Lung (tissue), 12 donors: Measurements from ENCODE around the gene LYSMD4. TPM values are rescaled to one million over a fixed set of nuclear protein-coding genes. Genes with fewer than 3 reads are reported as not detected.

Source experiments
- ATAC-seq: fragments of 200-7000 bp; cut with Tn5 transposase; one replicate; pipeline ENCODE4 v1.9.1; 2020; ENCODE audit warnings: moderate number of reproducible peaks; ENCODE audit not compliant: insufficient read depth, low FRiP score
- DNase-seq, 3 donors: peaks; one replicate each; pipeline ENCODE4 v3.0.0-alpha.2; 2013 to 2017
- H3K27ac ChIP-seq, 2 donors: one replicate each; pipeline ENCODE4 v1.5.1; 2013; ENCODE audit warnings: mild to moderate bottlenecking in 2 of 2, moderate library complexity in 2 of 2, control low read depth in 1 of 2, inconsistent platforms in 1 of 2, low read depth in 1 of 2, low read length in 1 of 2
- H3K27me3 ChIP-seq, 3 donors: one replicate each; pipeline ENCODE4 v1.5.1; 2013; ENCODE audit warnings: low read length in 2 of 3; ENCODE audit not compliant: control insufficient read depth in 3 of 3, insufficient read depth in 3 of 3
- H3K36me3 ChIP-seq, 4 donors: one replicate each; pipeline ENCODE4 v1.5.1; 2013; ENCODE audit warnings: low read length in 4 of 4, mild to moderate bottlenecking in 1 of 4, moderate library complexity in 1 of 4; ENCODE audit not compliant: control insufficient read depth in 4 of 4, insufficient read depth in 4 of 4
- H3K4me1 ChIP-seq, 5 donors: one replicate each; pipeline ENCODE4 v1.5.1; 2013; ENCODE audit warnings: low read length in 5 of 5, mild to moderate bottlenecking in 2 of 5, moderate library complexity in 1 of 5; ENCODE audit not compliant: control insufficient read depth in 5 of 5, insufficient read depth in 5 of 5
- H3K4me3 ChIP-seq: one replicate; pipeline ENCODE4 v1.5.1; 2013; ENCODE audit warnings: mild to moderate bottlenecking, control low read depth, moderate library complexity
- H3K9ac ChIP-seq, 2 donors: one replicate each; pipeline ENCODE4 v1.5.1; 2013; ENCODE audit warnings: low read length in 2 of 2, control low read depth in 1 of 2; ENCODE audit not compliant: insufficient read depth in 1 of 2
- H3K9me3 ChIP-seq, 4 donors: one replicate each; pipeline ENCODE4 v1.5.1; 2013; ENCODE audit warnings: low read length in 3 of 4, mild to moderate bottlenecking in 1 of 4, moderate library complexity in 1 of 4; ENCODE audit not compliant: control insufficient read depth in 4 of 4, insufficient read depth in 3 of 4
- WGBS, 2 donors: extraction: QIAGEN DNeasy Blood & Tissue Kit; methylation state at CpG; one replicate each; pipeline ENCODE4 v1.1.7; 2013; 5-methylcytosine and 5-hydroxymethylcytosine counted together
- polyA plus RNA-seq, 2 donors: library from polyadenylated mRNA; stranded (reverse); fragments of 200-250 nt; gene quantifications; one replicate each; pipeline ENCODE4 v1.2.1, GENCODE V29; 2013
- total RNA-seq, 2 donors: library from RNA; depleted of rRNA in 1 of 2; stranded (reverse); fragments of >200 nt in 1 of 2; gene quantifications; one replicate each; pipeline ENCODE4 v1.2.1, GENCODE V29; 2014 to 2021
- TF ChIP-seq, protein P1 (sequence below): IDR thresholded peaks from 2 replicates; pipeline ENCODE4 v1.5.1; 2012; ENCODE audit warnings: mild to moderate bottlenecking; ENCODE audit errors: control extremely low read depth, extremely low read depth
- donor health status: control.
- donor health status: control.
- donor health status: Bipolar disorder and iron deficiency.
- donor health status: healthy.
- donor health status: DM: yes; HTN: yes; CAD: no.

The LYSMD4 gene
- total and polyA plus RNA-seq, 4 donors = 3.7 to 12.4 (median 9.5) TPM

DNA sequence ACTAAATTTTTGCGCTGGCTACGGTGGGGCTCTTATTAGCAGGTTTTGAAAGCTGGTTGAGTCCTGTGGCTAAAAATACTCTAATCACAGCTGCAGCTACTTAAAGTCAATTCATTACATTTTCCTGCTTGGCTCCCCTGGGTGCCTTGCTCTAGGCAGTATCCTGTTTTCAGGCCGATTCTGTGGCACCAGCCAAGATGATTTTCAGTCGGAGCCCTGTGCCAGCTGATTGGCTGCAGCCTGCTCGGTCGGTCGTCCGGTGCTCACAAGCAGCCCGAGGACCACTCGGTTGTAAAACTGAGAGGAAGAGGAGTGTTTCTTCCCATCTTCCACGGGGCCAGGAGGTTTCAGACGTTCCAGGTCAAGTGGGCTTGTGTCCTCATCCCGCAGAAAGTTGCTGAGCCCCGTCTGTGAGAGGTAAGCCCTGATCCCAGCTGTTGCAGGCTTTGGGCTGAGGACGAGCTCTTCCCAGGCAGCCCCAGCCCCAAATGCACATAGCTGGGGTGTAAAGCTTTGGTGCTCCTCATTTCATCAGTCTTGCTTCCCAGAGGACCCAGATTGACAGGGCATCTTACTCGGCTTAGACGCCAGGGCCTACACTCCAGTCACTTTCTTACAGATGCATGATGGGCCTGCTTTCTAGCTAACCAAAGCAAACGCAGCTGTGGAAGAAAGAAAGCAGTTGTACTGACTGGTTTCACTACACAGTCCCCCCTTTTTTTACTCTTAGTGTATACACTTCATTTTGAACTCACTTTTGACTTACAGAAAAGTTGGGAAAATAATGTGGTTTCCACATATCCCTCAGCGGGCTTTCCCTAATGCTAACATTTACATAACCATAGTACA is 15.9 kb downstream of the LYSMD4 start:
- H3K4me1 ChIP-seq = peaks cover 7 to 26% (median 16%) of the 10 kb centered on the region in 5 donors
- no peak for ATAC-seq
- H3K27ac ChIP-seq = peak overlapping the region; percentile 15 to 51
- H3K9ac ChIP-seq = peak overlapping the region in 1 of 2 donors; percentile 43
- H3K27me3 ChIP-seq = no peaks in the 10 kb centered on the region
- H3K4me3 ChIP-seq = no peak overlapping the region
- TF ChIP-seq, protein P1, sequence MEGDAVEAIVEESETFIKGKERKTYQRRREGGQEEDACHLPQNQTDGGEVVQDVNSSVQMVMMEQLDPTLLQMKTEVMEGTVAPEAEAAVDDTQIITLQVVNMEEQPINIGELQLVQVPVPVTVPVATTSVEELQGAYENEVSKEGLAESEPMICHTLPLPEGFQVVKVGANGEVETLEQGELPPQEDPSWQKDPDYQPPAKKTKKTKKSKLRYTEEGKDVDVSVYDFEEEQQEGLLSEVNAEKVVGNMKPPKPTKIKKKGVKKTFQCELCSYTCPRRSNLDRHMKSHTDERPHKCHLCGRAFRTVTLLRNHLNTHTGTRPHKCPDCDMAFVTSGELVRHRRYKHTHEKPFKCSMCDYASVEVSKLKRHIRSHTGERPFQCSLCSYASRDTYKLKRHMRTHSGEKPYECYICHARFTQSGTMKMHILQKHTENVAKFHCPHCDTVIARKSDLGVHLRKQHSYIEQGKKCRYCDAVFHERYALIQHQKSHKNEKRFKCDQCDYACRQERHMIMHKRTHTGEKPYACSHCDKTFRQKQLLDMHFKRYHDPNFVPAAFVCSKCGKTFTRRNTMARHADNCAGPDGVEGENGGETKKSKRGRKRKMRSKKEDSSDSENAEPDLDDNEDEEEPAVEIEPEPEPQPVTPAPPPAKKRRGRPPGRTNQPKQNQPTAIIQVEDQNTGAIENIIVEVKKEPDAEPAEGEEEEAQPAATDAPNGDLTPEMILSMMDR = no peak
- peak in 2 of 3 donors; percentile 48 to 66 for DNase-seq
- no peaks in the 10 kb centered on the region for H3K9me3 ChIP-seq
- H3K36me3 ChIP-seq = peaks cover 5 to 20% (median 9%) of the 10 kb centered on the region in 4 donors
- WGBS, 2 donors = 54 to 72% methylated on average over 19 of the region's 19 CpGs

DNA sequence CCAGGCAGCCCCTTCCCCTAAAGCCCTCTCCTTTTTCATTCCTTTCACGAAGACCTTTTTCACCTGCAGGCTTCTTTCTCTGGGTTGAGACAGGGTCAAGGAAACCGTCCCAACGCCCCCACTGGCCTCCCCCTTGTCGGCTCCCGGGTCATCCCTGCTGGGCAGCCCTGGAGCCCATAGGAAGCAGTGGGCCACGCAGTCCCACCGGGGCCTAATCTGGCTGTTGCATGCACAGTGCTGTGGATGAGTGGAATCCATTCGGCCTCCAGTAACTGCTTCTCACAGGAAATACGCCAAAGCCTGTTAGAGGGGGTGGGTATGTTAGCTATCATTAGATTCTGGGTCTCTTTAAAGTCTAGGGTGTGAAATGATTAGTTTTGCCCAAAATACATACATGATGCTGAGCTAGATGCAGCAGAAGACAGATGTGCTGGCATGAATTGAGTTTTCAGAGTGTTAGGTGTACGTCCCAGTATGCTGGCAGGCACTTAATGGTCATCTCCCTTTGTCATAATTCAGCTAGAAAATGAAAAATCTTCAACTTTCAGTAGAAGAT is 16.6 kb downstream of the LYSMD4 start:
- peak overlapping the region; percentile 5 to 51 for H3K27ac ChIP-seq
- peaks cover 5 to 23% (median 10%) of the 10 kb centered on the region in 4 donors for H3K36me3 ChIP-seq
- no peaks in the 10 kb centered on the region for H3K9me3 ChIP-seq
- no peak overlapping the region for H3K4me3 ChIP-seq
- ATAC-seq (no peak), DNase-seq (no peak)
- no peaks in the 10 kb centered on the region for H3K27me3 ChIP-seq
- TF ChIP-seq, protein P1 = no peak
- no peak overlapping the region for H3K9ac ChIP-seq
- H3K4me1 ChIP-seq = peaks cover 7 to 26% (median 15%) of the 10 kb centered on the region in 5 donors
- 84 to 89% methylated on average over 10 of the region's 10 CpGs for WGBS, 2 donors

GRCh38 chr15:99712415-99712814 is 20.8 kb downstream of the LYSMD4 start:
- peaks cover 12 to 35% (median 21%) of the 10 kb centered on the region in 5 donors for H3K4me1 ChIP-seq
- ATAC-seq = no peak
- TF ChIP-seq, protein P1 = no peak
- no peaks in the 10 kb centered on the region for H3K9me3 ChIP-seq
- no peak overlapping the region for H3K27ac ChIP-seq
- no peak overlapping the region for H3K9ac ChIP-seq
- peaks cover 13 to 30% (median 22%) of the 10 kb centered on the region in 4 donors for H3K36me3 ChIP-seq
- H3K27me3 ChIP-seq = no peaks in the 10 kb centered on the region
- 87 to 93% methylated on average over 18 of the region's 18 CpGs for WGBS, 2 donors
- no peak for DNase-seq
- H3K4me3 ChIP-seq = no peak overlapping the region
